Measurements from ENCODE around the gene PDCD10.

The PDCD10 gene

DNA sequence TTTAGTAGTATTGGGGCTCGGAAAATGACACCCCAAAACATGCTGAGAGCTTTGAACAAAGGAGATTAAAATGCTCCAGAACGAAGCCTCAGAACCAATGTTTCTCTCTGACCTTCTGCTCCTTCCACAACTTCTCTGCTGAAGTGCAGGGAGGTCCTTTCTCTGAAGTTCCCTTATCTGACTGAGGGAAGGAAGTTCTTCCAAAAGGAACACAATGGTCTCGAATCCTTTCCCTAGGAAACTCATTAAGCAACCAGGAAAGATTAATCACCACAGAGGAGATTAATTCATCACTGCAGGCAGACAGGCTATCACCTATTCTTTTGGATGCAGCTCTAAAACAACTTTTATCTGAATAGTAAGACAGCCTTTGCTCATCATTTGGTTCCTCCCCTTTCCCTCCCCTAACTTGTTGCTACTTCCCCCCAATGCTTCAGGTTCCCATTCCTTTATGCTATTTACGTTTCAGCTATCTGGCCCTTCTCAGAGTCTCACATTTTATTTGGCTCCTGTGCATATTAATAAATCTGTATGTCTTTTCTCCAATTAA, 62.7 kb downstream of the PDCD10 start:
- no peak for DNase-seq

DNA sequence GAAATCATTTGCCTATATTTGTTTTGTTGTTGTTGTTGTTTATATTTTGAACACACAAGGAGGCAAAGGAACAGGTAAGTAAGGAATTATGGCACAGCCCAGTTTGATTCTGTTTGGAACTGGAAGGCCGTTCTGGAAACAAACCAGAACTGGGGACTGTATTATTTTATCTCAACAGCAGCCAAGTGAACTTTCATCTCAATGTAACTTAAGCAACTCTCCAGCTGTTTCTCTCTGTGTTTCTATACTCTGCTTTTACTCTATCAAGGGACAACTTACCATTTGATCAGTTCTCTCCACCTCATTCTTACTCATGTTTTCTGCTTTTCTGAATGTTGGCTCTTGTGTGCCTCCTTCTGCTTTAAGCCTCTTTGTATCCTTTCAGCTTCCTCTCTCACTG, 65.0 kb downstream of the PDCD10 start:
- no peak for DNase-seq

DNA sequence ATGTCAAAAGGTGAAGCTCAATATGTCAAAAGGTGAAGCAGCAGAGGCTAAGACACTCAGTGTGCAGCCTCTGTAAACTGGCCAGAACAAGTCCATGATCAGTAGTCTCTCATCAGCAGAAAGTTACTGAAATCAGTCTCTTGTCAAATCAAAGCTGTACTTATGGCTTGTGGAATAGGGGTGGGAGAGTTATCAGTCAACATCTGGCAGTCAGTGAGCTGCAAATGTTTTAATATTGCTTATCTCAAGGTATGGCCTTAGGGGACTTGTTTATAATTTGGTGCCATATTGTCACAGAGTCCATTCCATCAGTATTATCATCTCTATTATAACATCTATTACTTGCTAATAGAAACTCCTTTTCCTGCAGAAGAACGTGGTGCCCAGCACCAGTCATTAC, 66.0 kb downstream of the PDCD10 start:
- no peak for DNase-seq

DNA sequence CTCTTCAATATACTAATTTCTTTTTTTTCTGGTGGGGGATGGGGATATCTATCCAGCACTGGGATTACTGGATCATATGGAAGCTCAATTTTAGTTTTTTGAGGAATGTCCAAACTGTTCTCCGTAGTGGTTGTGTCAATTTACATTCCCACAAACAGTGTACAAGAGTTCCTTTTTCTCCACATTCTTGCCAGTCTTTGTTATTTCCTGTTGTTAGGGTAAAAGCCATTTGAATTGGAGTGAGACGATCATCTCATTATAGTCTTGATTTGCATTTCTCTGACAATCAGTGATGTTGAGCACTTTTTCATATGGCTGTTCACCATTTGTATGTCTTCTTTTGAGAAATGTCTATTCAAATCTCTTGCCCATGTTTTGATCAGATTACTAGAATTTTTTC, 68.1 kb downstream of the PDCD10 start:
- DNase-seq, result no peak

DNA sequence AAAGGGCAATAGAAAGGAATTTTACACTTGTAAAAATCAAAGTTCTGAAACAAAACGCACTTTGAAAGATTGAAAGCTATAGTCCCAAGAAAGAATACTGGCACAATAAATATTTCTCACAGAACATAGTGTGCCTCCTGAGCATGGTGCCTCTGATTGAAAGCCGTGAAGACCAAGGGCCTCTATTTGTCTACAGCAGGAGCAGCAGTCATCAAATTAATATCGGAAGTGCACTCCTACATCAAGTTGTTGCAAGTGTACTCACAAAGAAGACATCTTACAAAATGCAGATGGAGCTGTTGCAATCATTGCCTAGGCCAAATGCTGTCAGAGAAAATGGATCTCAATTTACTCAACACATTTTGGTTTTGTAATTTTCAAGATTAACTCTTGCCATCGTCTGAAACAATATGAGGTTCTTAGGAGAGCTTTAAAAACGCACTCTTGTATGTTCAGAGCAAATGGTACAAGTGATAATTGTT, 71.7 kb downstream of the PDCD10 start:
- no peak for DNase-seq

- DNase-seq, result no peak
Measured at GRCh38 chr3:167657684-167658225, 76.9 kb downstream of the PDCD10 start.

- DNase-seq, result no peak
Measured at GRCh38 chr3:167656821-167657220, 77.9 kb downstream of the PDCD10 start.

GRCh38 chr3:167653760-167654159, 80.9 kb downstream of the PDCD10 start, which contains the start of gene WDR49:
Gene WDR49 (minus strand): TSS chr3:167653942. CDS start chr3:167653425, 517 bp downstream.
- peak; percentile 42 to 77 (median 56) for DNase-seq

- DNase-seq, result no peak
Measured at GRCh38 chr3:167653155-167653554, 81.5 kb downstream of the PDCD10 start.

GRCh38 chr3:167651826-167652225, 82.9 kb downstream of the PDCD10 start:
- no peak for DNase-seq

DNA sequence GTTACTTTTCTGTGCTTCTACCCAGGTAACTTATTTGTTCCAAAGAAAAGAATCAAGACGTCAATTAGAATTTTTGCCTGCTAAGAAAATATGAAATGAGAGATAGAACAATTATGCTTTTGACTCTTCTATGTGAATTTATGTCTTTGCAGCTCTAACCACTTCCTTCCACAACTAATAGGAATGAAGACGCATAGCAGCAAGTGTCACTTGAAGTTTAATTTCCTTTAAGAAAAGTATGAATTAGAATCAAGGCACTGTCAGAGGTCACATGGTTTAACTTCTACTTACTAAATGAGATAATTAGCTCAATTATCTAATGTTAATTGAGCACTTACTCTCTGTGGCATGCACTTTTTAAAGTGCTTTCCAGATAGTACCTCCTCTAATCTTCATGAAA, 84.2 kb downstream of the PDCD10 start:
- no peak for DNase-seq

DNA sequence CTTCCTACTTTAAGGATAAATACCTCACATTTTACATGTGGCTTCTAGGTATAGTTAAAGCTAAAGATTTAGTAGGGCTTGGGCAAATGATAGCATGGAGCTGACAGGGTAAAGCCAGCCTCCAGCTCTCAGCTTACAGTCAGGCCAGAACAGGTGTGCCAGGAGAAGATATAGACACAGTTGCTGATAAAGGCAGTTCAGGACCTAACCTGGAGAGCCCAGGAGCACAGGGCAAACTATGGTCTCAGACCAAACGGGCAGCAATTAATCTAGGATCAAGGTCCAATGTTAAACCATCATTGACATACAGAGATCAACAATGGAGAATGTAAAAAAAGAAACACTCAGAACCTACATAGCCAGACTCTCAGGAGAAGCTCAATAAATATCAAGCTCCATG, 84.9 kb downstream of the PDCD10 start:
- DNase-seq, result no peak

GRCh38 chr3:167644611-167645010, 90.1 kb downstream of the PDCD10 start:
- DNase-seq, result no peak
